ENCODE results near the gene PCDH17. TPM values are rescaled to one million over a fixed set of nuclear protein-coding genes. Genes with fewer than 3 reads are reported as not detected.

The PCDH17 gene
- total and polyA plus RNA-seq, 10 of the 15 experiments (the other 5 are each of a cell fraction or from before 2014, with no cell fraction given): under 0.01 to 0.58 (median 0.07) TPM; not detected in 6

GRCh38 chr13:57739089-57739488 is 107.5 kb downstream of the PCDH17 start:
- no peaks in the 10 kb centered on the region for H3K36me3 ChIP-seq (ENCODE audit: control insufficient read depth in 2 of 2, insufficient read depth in 2 of 2, low read length in 1 of 2)
- no peaks in the 10 kb centered on the region for H3K9me3 ChIP-seq (replicated peaks; ENCODE audit: control insufficient read depth, insufficient read depth, low read length)
- H3K79me2 ChIP-seq (ENCODE audit: control insufficient read depth, insufficient read depth, low read length): no peaks in the 10 kb centered on the region
- no peak overlapping the region for H3K9ac ChIP-seq (ENCODE audit: control insufficient read depth, insufficient read depth, low read length)
- ChIA-PET POLR2A (no interaction called here), SMC1A (ENCODE audit: uncharacterized antibody, unreplicated experiment) (interaction anchor here (0.6 kb wide), 1 partner anchor 683 kb away, joined by 3 read pairs; no protein-coding TSS in a partner anchor), RAD21 (ENCODE audit: unreplicated experiment) (no interaction called here), CTCF (interaction anchor here (0.7 kb wide), 1 partner anchor 55 kb away, joined by 4 read pairs; no protein-coding TSS in a partner anchor)
- FAIRE-seq (no peak), ATAC-seq (no peak), DNase-seq (ENCODE audit: low read depth, low spot score) (no peak)
- H4K20me1 ChIP-seq (ENCODE audit: control insufficient read depth, insufficient read depth): no peaks in the 10 kb centered on the region
- intact Hi-C loops (cut with micrococcal nuclease; ENCODE audit: unreplicated experiment): no loop called here
- no peak overlapping the region for H3K4me3 ChIP-seq
- H3K4me1 ChIP-seq (ENCODE audit: control insufficient read depth, insufficient read depth, low read length): no peaks in the 10 kb centered on the region
- no TSS peak for BruUV-seq (replicated peaks)
- WGBS (ENCODE audit: insufficient coverage, insufficient replicate concordance, low lambda C conversion rate, missing lambda C conversion rate): 23% methylated on average over 2 of the region's 2 CpGs
- no peaks in the 10 kb centered on the region for H3K27me3 ChIP-seq (replicated peaks in 1 of 2; ENCODE audit: control insufficient read depth in 2 of 2, insufficient read depth in 2 of 2, low read length in 1 of 2)
- in situ Hi-C loops (cut with MboI): no loop called here
- no peak overlapping the region for H3K4me2 ChIP-seq (ENCODE audit: control insufficient read depth, insufficient read depth)
- H3K27ac ChIP-seq (ENCODE audit: control insufficient read depth, insufficient read depth): no peak overlapping the region
- TF ChIP-seq RCOR1 (conservative IDR thresholded peaks at IDR 0.05; ENCODE audit: low read depth, low read length) (no peak), MYB (IDR thresholded peaks at IDR 0.05; ENCODE audit: borderline replicate concordance, low read depth, low read length) (no peak), HDGF (IDR thresholded peaks at IDR 0.05) (no peak), BCLAF1 (IDR thresholded peaks at IDR 0.05) (no peak), PAX5 (IDR thresholded peaks at IDR 0.05; ENCODE audit: borderline replicate concordance, low read depth, low read length) (no peak), TCF12 (IDR thresholded peaks at IDR 0.05; ENCODE audit: low read depth, low read length) (no peak), BCL3 (IDR thresholded peaks at IDR 0.05; ENCODE audit: borderline replicate concordance, insufficient read depth, low read depth, low read length, poor library complexity, severe bottlenecking) (no peak), CREB1 (IDR thresholded peaks at IDR 0.05; ENCODE audit: low read depth) (no peak), ATF7 (IDR thresholded peaks at IDR 0.05; ENCODE audit: low read depth) (no peak), CHD4 (IDR thresholded peaks at IDR 0.05) (no peak), SIN3A (IDR thresholded peaks at IDR 0.05; ENCODE audit: low read depth, low read length) (no peak), NBN (IDR thresholded peaks at IDR 0.05) (no peak), ZNF217 (IDR thresholded peaks at IDR 0.05) (no peak), SUPT20H (IDR thresholded peaks at IDR 0.05; ENCODE audit: borderline replicate concordance, control insufficient read depth, low read depth, low read length) (no peak)
- H2AFZ ChIP-seq (ENCODE audit: control insufficient read depth, low read depth, low read length): no peak overlapping the region

Measured in GM12878 (cell line).